Spinal cord (tissue), 10 donors: ENCODE measurements around the gene RAB1B. TPM values are rescaled to one million over a fixed set of nuclear protein-coding genes. Genes with fewer than 3 reads are reported as not detected.

Experiments
- DNase-seq, 6 donors: peaks; one replicate each; pipeline versions ENCODE4 v3.0.0 to v3.0.0-alpha.2; 2013 to 2015; ENCODE audit warnings: low spot score in 6 of 6, low read depth in 4 of 6
- H3K27ac ChIP-seq: one replicate; pipeline ENCODE4 v1.5.1; 2013; ENCODE audit warnings: low read depth, low read length, control low read depth
- H3K27me3 ChIP-seq: one replicate; pipeline ENCODE4 v1.6.1; 2013; ENCODE audit warnings: low read length; ENCODE audit not compliant: control insufficient read depth, insufficient read depth
- H3K36me3 ChIP-seq: one replicate; pipeline ENCODE4 v1.6.1; 2013; ENCODE audit warnings: low read length; ENCODE audit not compliant: control insufficient read depth, insufficient read depth
- H3K4me1 ChIP-seq: one replicate; pipeline ENCODE4 v1.6.1; 2013; ENCODE audit warnings: low read length; ENCODE audit not compliant: control insufficient read depth, insufficient read depth
- H3K4me3 ChIP-seq: one replicate; pipeline ENCODE4 v1.5.1; 2013; ENCODE audit warnings: low read depth, low read length, control low read depth
- H3K9me3 ChIP-seq: one replicate; pipeline ENCODE4 v1.6.1; 2013; ENCODE audit warnings: low read length; ENCODE audit not compliant: control insufficient read depth, insufficient read depth
- WGBS: methylation state at CpG from one replicate; pipeline ENCODE4 v1.1.5; 2013; ENCODE audit warnings: missing lambda C conversion rate; ENCODE audit not compliant: insufficient coverage; 5-methylcytosine and 5-hydroxymethylcytosine counted together
- polyA plus RNA-seq, 2 donors: library from polyadenylated mRNA; unstranded; fragments of 120-200 nt; gene quantifications; one replicate each; pipeline ENCODE4 v1.2.1, GENCODE V29; 2013; ENCODE audit not compliant: insufficient read length in 2 of 2
- total RNA-seq, 2 donors: library from RNA; depleted of rRNA in 1 of 2; stranded (reverse); fragments of 120-200 nt in 1 of 2; fragments of >200 nt in 1 of 2; gene quantifications; one replicate each; pipeline versions ENCODE4 v1.2.3 to v1.2.4, GENCODE V29; 2013 to 2014
- donor health status: healthy.

Gene RAB1B
- total and polyA plus RNA-seq, 4 donors = 43.3 to 154 (median 132) TPM

GRCh38 chr11:66311470-66311964, 43.1 kb downstream of the RAB1B start:
- Histone ChIP-seq H3K4me1 (peaks cover 35% of the 10 kb centered on the region), H3K27ac (peak overlapping the region; percentile 97), H3K4me3 (peak overlapping the region; percentile 75), H3K9me3 (no peaks in the 10 kb centered on the region), H3K36me3 (peaks cover 4% of the 10 kb centered on the region), H3K27me3 (no peaks in the 10 kb centered on the region)
- 26% methylated on average over 15 of the region's 26 CpGs for WGBS
- no peak for DNase-seq

DNA sequence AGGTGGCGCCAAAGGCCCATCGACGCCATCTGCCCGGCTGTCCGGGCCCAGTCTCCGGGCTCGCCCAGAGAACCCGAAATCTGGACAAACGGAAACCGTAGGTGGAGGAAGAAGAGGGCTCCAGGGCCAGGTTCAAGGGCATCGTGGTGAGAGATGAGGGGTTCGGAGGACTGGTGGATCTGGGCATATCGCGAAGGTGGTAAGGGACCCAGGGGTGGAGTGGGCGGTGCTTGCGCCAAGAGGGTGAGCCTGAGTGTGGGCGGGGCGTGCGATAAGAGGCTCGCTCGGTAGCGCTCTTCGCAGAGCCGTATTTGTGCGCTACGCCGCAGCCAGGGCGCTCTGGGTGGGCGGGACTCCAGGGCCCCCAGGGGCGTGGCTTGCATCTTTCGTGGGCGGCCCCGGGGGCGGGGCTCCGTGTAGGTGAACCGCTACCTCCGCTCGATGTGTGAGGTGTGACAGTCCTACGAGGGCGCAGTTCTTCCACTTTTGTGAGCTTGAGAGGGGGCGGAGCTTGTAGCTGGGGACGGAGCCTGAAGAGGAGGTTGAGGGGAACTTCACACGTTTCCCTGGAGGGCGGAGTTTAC, 43.6 kb downstream of the RAB1B start:
- Histone ChIP-seq H3K36me3 (peaks cover 4% of the 10 kb centered on the region), H3K9me3 (no peaks in the 10 kb centered on the region), H3K27me3 (no peaks in the 10 kb centered on the region), H3K4me1 (peaks cover 38% of the 10 kb centered on the region), H3K27ac (peak overlapping the region; percentile 97), H3K4me3 (peak overlapping the region; percentile 75)
- peak in 5 of 6 donors; percentile 53 to 96 (median 78) for DNase-seq
- under 1% methylated on average over 44 of the region's 44 CpGs for WGBS

- peak overlapping the region; percentile 75 for H3K4me3 ChIP-seq
- WGBS = under 1% methylated on average over 48 of the region's 52 CpGs
- peak overlapping the region; percentile 97 for H3K27ac ChIP-seq
- peaks cover 4% of the 10 kb centered on the region for H3K36me3 ChIP-seq
- H3K27me3 ChIP-seq = no peaks in the 10 kb centered on the region
- DNase-seq = peak; percentile 82 to 98 (median 88)
- peaks cover 44% of the 10 kb centered on the region for H3K4me1 ChIP-seq
- H3K9me3 ChIP-seq = no peaks in the 10 kb centered on the region
Measured at GRCh38 chr11:66312549-66313320, 44.3 kb downstream of the RAB1B start.

- 8% methylated on average over 30 of the region's 38 CpGs for WGBS
Measured at GRCh38 chr11:66313321-66314185, 45.1 kb downstream of the RAB1B start.

DNA sequence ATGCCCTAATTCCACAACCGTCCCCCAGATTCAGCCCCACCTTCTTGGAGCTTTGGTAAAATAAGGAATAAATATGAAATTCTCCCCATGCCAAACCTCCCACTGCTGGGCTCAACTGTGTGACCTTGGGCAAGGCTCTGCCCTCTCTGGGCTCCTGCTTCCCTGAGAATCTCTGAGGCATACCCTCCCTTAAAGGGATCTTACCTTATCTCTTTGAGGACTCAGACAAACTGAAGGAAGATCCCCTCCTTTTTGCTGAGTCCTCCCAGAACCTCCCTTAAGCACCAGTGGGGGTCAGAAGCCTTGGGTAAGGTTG, 45.7 kb downstream of the RAB1B start:
- H3K4me1 ChIP-seq = peaks cover 57% of the 10 kb centered on the region
- WGBS = no CpG with 5 or more reads among the region's 1 CpG
- H3K4me3 ChIP-seq = peak overlapping the region; percentile 45

More at GRCh38 chr11:66313321-66314185, 45.1 kb downstream of the RAB1B start:
- DNase-seq = no peak
- Histone ChIP-seq H3K9me3 (no peaks in the 10 kb centered on the region), H3K27me3 (no peaks in the 10 kb centered on the region), H3K36me3 (peaks cover 4% of the 10 kb centered on the region), H3K27ac (peak overlapping the region; percentile 97), H3K4me3 (peak overlapping the region; percentile 45), H3K4me1 (peaks cover 53% of the 10 kb centered on the region)

DNA sequence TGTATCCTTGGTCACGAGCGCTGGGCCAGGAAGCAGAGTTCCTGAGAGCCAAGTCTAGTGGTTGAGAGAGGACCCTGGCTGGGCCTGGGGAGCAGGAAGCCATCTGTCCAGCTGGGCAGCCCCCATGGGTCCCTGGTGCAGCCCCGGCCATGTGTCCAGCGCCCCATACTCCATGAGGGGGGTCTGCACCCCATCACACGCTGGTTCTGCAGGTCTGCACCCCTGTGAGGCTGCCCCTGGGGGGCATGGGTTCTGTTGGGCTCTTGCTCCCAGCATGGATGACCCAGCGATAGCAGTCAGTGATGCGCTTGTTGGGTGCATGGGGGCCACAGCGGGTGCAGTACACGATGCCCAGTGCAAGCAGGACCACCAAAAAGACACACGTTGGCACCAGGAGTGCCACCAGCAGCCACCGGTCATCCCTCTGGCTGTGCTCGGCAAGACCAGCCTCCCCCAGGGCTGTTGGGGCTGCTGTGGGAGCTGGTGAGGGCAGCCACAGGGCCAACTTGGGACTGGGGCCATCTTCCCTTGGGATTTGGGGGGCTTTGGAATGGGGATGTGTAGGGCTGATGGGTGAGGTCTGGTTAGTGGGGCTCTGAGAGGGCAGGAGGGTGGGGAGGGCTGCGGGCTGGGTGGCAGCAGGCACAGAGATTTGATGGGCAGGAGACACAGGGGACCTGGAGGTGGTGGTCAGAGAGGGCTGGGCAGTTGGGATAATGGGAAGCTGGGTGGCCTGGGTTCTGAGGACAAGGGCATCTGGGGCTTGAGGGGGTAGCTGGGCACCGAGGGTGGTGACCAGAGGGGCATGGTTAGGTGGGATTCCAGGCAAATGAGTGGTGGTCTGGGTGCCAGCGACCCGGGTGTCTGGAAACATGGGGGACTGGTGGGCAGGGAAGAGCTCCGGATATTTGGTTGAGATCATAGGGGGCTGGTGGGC, 46.4 kb downstream of the RAB1B start:
- no peak for DNase-seq
- Histone ChIP-seq H3K9me3 (no peaks in the 10 kb centered on the region), H3K36me3 (peaks cover 4% of the 10 kb centered on the region), H3K4me3 (peak overlapping the region; percentile 45), H3K4me1 (peaks cover 57% of the 10 kb centered on the region), H3K27me3 (no peaks in the 10 kb centered on the region), H3K27ac (peak overlapping the region; percentile 97)
- WGBS = 92% methylated on average over 17 of the region's 17 CpGs

More for the DNA sequence above, 45.7 kb downstream of the RAB1B start:
- no peak for DNase-seq
- no peaks in the 10 kb centered on the region for H3K27me3 ChIP-seq
- H3K9me3 ChIP-seq = no peaks in the 10 kb centered on the region
- peaks cover 4% of the 10 kb centered on the region for H3K36me3 ChIP-seq
- peak overlapping the region; percentile 97 for H3K27ac ChIP-seq

GRCh38 chr11:66315498-66315885, 47.1 kb downstream of the RAB1B start:
- WGBS = 85% methylated on average over 14 of the region's 14 CpGs
- Histone ChIP-seq H3K4me3 (peak overlapping the region; percentile 45), H3K27ac (peak overlapping the region; percentile 97), H3K36me3 (peaks cover 4% of the 10 kb centered on the region), H3K4me1 (peaks cover 57% of the 10 kb centered on the region), H3K27me3 (no peaks in the 10 kb centered on the region), H3K9me3 (no peaks in the 10 kb centered on the region)
- DNase-seq = no peak

DNA sequence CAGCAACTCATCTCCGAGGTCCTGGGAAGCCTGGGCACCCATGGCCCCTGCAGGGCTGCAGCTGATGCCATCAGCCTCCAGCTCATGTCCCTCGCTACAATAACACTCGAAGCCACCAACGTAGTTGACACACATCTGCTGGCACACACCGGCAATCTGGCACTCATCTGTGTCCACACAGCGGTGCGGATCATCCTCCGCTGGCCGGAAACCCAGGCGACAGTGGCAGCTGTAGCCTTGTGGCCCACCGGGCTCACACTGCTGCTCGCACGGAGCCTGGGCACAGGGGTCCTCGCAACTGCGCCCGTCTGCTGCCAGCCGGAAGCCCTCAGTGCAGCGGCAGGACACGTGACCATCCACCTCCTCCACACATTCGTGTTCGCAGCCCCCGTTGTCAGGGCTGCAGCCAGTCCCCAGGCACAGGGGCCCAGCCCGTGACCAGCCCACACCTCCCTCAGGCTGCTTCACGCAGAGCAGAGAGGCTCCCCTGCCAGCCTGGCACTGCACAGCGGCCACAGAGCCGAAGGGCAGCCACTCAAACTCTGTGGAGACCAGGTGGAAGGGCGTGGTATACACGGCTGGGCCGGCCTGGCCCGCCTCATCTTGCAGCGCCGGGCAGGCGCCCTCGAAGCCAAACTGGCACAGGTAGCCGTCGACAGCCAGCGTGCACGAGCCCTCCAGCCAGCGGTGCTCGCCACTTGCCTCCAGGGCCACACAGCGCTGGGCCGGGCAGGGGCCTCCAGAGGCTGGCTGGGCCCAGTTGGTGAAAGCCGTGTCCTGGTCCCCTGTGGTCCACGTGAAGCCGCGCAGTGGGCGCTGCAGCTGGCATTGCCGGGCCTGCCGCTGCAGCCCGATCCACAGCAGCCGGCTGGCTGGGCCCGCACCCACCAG, 47.7 kb downstream of the RAB1B start:
- H3K27ac ChIP-seq = peak overlapping the region; percentile 36

More for the DNA sequence above, 47.7 kb downstream of the RAB1B start:
- 63% methylated on average over 52 of the region's 52 CpGs for WGBS
- Histone ChIP-seq H3K4me3 (peak overlapping the region; percentile 45), H3K36me3 (peaks cover 4% of the 10 kb centered on the region), H3K27me3 (no peaks in the 10 kb centered on the region), H3K4me1 (peaks cover 57% of the 10 kb centered on the region), H3K9me3 (no peaks in the 10 kb centered on the region)
- DNase-seq = no peak
